ENCODE measurements around the gene KRTAP10-2.
A peak's percentile ranks its signal among the peaks of the same experiment; 100 is the strongest.
"Not testable (repeated sequence)": the region's sequence is repeated elsewhere in the genome, so short reads cannot be mapped to it uniquely, and the experiment has no call there.

KRTAP10-2 gene

DNA sequence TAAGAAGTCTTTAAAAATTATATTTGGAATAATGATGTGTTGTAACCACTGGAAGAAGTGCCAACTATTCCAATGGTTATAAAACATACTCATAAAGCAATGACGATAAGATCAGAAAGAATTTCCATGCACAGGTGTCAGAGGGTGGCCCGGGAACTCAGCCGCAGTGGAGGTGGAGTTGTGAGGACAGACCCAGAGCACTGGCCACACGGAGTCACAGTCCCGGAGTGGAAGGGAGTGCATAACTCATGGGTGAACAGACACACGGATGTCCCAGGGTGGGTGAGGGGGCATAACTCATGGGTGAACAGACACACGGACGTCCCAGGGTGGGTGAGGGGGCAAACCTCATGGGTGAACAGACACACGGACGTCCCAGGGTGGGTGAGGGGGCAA, 24.7 kb upstream of the KRTAP10-2 start:
- in situ Hi-C loops (cut with HindIII; ENCODE audit: low pct_unique_long_range_greater_than_20kb, low sequenced_read_pairs): no loop called here

DNA sequence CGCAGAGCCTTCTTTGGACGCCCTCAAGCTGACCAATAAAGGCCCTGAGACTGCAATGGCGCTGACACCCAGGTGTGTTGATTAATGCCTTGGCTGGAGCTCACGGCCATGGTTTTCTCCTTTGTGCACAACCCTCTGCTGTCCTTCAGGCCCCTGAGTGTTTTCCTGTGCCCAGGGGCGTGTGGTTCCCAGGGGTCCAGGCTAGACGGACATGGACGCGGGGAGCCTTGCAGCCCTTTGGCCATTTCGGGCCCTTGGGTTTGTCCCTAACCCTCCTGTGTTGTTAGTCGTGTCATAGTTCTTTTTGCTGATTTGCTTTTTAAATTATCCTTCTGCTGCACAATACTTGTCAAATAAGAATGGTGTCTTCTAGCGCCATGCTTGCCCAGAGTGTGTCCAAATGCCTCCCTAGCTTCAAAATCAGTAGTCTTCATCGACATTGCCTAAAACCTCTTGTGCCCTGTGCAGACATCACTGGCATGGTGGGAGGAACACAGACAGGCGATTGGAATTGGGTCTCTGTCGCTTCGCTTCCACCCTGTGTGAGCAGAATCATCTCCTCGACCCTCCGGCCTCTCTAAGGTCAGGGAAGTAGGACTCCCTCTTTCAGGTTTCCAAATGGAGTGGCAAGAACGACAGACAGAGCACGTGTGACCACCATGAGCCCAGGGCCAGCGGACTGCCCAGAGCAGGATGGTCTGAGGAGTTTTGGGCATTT, 24.2 kb upstream of the KRTAP10-2 start:
- no peak for TF ChIP-seq JUND (IDR thresholded peaks at IDR 0.05; ENCODE audit: low read depth)
- no peak for DNase-seq (ENCODE audit: low read depth in 1 of 2, low spot score in 1 of 2)
- in situ Hi-C loops (cut with HindIII; ENCODE audit: low pct_unique_long_range_greater_than_20kb, low sequenced_read_pairs): no loop called here

More for the DNA sequence above, 24.7 kb upstream of the KRTAP10-2 start:
- no peak for DNase-seq (ENCODE audit: low read depth in 1 of 2, low spot score in 1 of 2)
- no peak for TF ChIP-seq JUND (IDR thresholded peaks at IDR 0.05; ENCODE audit: low read depth)

DNA sequence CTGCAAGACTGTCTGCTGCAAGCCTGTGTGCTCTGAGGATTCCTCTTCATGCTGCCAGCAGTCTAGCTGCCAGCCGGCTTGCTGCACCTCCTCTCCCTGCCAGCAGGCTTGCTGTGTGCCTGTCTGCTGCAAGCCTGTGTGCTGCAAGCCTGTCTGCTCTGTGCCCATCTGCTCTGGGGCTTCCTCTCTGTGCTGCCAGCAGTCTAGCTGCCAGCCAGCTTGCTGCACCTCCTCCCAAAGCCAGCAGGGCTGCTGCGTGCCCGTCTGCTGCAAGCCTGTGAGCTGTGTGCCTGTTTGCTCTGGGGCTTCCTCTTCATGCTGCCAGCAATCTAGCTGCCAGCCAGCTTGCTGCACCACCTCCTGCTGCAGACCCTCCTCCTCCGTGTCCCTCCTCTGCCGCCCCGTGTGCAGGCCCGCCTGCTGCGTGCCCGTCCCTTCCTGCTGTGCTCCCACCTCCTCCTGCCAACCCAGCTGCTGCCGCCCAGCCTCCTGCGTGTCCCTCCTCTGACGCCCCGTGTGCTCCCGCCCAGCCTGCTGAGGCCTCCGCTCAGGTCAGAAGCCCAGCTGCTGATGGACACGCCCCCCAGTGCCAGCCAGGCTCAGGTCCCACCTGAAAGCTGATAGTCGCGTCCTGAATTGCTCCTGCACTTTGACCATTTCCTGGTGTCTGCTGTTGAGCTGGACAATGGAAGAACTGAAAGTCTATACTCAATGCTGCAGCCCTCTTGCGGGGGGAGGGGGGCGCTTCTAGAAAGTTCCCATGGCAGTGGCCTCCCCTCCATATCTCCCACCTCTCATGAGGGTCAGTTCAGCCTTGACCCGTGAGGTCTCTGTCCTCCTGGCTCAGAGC, 23.4 kb upstream of the KRTAP10-2 start:
- TF ChIP-seq JUND (IDR thresholded peaks at IDR 0.05; ENCODE audit: low read depth): no peak
- in situ Hi-C loops (cut with HindIII; ENCODE audit: low pct_unique_long_range_greater_than_20kb, low sequenced_read_pairs): no loop called here
- DNase-seq (ENCODE audit: low read depth in 1 of 2, low spot score in 1 of 2): peak in 1 of 2 experiments; percentile 54

DNA sequence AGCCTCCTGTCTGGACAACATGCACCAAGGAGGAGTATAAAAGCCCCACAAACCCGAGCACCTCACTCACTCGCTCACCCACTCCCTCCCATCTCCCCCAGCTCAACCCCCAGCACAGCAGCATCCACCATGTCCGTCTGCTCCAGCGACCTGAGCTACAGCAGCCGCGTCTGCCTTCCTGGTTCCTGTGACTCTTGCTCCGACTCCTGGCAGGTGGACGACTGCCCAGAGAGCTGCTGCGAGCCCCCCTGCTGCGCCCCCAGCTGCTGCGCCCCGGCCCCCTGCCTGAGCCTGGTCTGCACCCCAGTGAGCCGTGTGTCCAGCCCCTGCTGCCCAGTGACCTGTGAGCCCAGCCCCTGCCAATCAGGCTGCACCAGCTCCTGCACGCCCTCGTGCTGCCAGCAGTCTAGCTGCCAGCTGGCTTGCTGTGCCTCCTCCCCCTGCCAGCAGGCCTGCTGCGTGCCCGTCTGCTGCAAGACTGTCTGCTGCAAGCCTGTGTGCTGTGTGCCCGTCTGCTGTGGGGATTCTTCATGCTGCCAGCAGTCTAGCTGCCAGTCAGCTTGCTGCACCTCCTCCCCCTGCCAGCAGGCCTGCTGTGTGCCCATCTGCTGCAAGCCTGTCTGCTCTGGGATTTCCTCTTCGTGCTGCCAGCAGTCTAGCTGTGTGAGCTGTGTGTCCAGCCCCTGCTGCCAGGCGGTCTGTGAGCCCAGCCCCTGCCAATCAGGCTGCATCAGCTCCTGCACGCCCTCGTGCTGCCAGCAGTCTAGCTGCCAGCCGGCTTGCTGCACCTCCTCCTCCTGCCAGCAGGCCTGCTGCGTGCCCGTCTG, 22.5 kb upstream of the KRTAP10-2 start, which contains the start of gene KRTAP10-4:
Gene KRTAP10-4, plus strand, starts transcription at position 100 of the 827 bp plus-strand sequence. Its CDS starts 30 bp downstream, at position 130.
- in situ Hi-C loops (cut with HindIII; ENCODE audit: low pct_unique_long_range_greater_than_20kb, low sequenced_read_pairs); DNase-seq (ENCODE audit: low read depth in 1 of 2, low spot score in 1 of 2): not testable (repeated sequence)

DNA sequence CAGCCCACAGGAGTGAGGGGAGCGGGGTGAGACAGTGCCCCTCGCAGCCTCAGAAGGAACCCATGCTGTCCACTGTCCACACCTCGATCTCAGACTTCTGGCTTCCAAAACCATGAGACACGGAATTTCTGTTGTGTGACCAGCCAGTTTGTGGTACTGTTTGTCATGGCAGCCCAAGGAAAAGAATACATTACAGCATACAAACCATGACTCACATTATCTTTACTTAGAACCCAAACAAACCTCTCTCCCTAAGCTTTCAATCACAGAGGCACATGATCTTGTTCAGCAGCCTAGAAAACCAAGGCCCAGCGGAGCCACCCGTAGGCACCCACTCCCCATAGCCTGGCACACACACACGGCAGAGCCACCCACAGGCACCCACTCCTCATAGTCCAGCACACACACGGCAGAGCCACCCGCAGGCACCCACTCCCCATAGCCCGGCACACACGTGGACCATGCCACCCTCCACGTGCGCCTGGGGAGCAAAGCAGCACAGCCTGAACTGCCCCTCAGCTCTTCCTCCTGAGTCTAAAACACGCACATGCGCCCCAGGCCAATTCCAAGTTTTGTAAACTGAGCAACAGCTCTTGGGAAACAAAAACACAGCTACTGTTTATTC, 21.8 kb upstream of the KRTAP10-2 start:
- in situ Hi-C loops (cut with HindIII; ENCODE audit: low pct_unique_long_range_greater_than_20kb, low sequenced_read_pairs): no loop called here
- no peak for TF ChIP-seq JUND (IDR thresholded peaks at IDR 0.05; ENCODE audit: low read depth)
- DNase-seq (ENCODE audit: low read depth in 1 of 2, low spot score in 1 of 2): peak; percentile 55 to 61

DNA sequence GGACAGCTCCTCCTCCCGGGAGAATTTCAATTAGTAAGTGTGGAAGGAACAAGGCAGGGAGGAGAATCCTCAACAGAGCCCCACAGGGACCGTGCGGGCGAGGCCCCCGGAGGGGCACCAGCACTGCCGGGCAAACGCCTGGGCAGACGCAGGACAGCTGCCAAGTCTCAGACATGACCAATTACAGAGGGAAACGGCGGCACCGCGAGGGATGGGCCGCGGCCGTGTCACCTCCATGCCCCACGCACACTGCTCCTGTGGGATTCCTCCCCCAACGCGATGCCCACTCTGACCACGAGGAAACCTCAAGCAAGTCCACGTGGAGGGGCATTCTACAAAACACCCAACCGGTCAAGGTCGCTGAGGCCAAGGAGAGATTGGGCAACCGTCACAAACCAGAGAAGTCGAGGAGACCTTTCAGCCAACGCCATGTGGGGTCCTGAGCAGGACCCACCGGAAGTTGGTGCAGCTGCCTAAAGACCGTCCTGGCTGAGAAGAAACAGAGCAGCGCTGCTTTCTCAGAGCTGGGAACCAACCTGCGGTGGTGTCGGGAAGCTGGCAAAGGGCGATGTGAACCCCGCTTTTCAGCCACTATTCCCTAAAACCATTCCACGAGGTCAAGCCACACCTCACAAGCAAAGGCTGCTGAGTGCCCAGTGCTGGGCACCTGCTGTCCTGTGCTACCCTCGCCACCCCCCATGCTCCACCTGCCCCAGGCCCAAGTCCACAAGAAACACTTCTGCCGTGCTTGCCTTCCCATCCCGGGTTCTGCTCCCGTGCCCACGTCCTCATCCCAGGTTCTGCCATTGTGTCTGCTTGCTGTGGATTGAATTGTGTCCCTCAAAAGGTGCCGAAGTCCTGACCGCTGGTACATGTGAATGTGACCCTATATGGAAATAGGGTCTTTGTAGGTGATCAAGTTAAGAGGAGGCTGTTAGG, 20.8 kb upstream of the KRTAP10-2 start:
- TF ChIP-seq JUND (IDR thresholded peaks at IDR 0.05; ENCODE audit: low read depth): no peak
- in situ Hi-C loops (cut with HindIII; ENCODE audit: low pct_unique_long_range_greater_than_20kb, low sequenced_read_pairs): no loop called here
- DNase-seq (ENCODE audit: low read depth in 1 of 2, low spot score in 1 of 2): no peak

DNA sequence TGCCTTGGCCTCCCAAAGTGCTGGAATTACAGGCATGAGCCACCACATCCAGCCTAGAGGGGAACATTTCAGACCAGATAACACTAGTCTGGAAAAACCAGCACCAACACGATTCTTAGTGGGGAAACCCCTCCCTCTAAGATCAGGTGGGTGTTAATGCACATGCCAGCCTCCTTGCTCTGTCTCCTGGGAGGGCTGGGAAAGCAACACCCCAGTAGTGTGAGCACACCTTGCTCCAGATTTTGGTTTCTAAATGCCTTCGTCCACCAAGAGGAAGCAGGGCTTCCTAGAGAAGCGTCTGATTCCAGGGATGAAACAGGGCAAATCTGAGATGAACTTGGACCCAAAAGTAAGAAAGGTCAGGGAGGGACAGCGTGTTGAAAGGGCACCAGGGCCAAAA, 20.0 kb upstream of the KRTAP10-2 start:
- in situ Hi-C loops (cut with HindIII; ENCODE audit: low pct_unique_long_range_greater_than_20kb, low sequenced_read_pairs): no loop called here
- TF ChIP-seq JUND (IDR thresholded peaks at IDR 0.05; ENCODE audit: low read depth): no peak
- no peak for DNase-seq (ENCODE audit: low read depth in 1 of 2, low spot score in 1 of 2)

DNA sequence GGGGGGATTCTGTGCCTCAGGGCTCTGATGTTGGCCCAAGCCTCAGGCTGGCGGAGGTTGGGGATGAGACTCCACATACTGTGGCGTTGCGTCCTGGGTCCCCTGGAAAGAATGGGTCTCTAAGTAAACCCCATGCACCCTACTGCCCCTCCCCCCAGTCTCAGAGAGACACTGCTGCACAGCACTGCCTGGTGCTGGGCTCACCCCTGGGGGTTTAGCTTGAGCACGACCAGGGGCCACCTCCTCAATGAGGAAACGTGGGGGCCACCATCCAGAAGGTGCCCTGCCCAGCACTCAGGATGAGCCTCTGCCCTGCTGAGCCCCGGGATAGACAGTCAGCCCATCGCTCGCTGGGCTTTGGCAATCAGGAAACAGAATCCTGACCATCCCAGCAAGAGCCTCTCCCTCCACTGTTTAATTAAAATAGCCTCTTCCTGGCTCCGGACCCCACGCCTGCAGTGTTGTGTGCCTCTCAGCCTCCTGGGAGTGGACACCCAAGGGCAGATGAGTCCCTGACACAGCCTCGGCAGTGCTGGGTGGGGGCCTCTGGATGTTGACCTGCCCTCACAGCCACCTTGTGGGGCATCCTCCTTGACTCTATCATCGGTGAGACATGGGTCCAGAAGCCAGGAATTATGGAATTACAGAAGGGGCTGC, 18.7 kb upstream of the KRTAP10-2 start:
- in situ Hi-C loops (cut with HindIII; ENCODE audit: low pct_unique_long_range_greater_than_20kb, low sequenced_read_pairs): no loop called here
- no peak for TF ChIP-seq JUND (IDR thresholded peaks at IDR 0.05; ENCODE audit: low read depth)
- no peak for DNase-seq (ENCODE audit: low read depth in 1 of 2, low spot score in 1 of 2)

DNA sequence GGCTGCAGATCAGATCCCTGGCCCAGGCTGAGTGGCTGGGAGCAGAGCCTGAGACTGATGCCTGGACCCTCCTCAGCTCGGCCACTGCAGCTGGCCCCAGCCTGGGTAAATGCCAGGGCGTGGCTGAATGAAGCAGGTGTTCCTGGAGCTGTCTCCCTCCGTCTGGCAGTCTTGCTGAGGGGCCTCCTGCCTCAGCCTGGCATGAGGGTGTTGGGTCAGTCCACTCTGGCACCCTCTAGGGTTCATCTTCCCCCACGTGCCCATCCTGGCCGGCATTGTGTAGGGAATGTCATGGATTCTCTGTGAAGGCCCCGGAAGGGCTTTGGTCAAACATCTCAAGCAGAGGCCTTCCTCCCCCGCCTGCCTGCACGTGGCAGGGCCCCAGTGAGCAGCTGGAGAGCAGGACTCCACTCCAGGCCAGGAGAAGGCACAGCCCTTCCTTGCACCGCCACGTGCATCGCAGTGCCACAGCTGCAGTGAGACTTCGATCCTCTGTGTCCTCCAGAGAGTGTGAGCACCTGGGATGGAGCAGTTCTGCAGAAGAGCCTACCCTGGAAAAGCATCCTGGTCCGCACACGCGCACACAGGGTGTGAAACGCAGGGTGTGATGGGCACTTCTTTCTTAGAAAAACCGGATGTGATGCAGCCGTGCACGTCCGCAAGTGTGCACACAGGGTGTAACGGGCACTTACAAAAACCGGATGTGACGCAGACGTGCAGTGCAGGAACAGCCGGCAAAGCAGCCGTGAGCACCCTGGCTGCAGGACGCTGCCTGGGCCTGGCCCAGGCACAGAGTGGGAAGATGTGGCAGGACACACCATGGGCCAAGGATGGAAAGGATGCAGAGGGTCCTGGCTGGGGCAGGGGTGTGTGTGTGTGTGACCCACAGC, 17.6 kb upstream of the KRTAP10-2 start:
- no peak for TF ChIP-seq JUND (IDR thresholded peaks at IDR 0.05; ENCODE audit: low read depth)
- in situ Hi-C loops (cut with HindIII; ENCODE audit: low pct_unique_long_range_greater_than_20kb, low sequenced_read_pairs): no loop called here
- DNase-seq (ENCODE audit: low read depth in 1 of 2, low spot score in 1 of 2): no peak

DNA sequence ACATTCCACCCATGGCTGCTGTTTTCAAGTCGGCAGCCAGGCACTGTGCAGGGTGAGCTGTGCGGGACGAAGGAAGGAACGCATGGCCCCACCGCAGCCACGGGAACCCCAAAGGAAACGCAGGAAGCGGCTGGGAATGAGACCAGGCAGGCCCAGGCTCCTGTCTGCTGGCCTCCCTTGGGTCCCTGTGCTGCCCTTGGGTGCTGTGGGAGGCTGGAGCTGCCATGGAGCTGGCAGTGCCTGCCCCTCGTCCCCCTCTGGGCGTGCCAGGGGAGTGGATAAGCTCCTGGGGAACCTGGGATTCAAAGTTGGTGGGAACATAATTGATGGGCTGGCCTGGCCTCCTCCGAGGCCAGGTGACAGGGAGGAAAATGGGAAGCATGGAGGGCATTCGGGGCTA, 17.0 kb upstream of the KRTAP10-2 start:
- in situ Hi-C loops (cut with HindIII; ENCODE audit: low pct_unique_long_range_greater_than_20kb, low sequenced_read_pairs): no loop called here
- TF ChIP-seq JUND (IDR thresholded peaks at IDR 0.05; ENCODE audit: low read depth): no peak
- no peak for DNase-seq (ENCODE audit: low read depth in 1 of 2, low spot score in 1 of 2)

All from T47D (cell line).